Progenitor cell of endocrine pancreas (in vitro differentiated cells): ENCODE data around the gene KCNMA1. TPM values are rescaled to one million over a fixed set of nuclear protein-coding genes. Genes with fewer than 3 reads are reported as not detected.

ENCODE experiments used
- DNase-seq: peaks from one replicate; pipeline ENCODE4 v3.0.0; 2021; ENCODE audit warnings: low spot score; ENCODE audit not compliant: unreplicated experiment
- H3K27ac Mint-ChIP-seq: 2 replicates; pipeline ENCODE4 v1.8.0; 2021; ENCODE audit warnings: mild to moderate bottlenecking, moderate library complexity, mixed read lengths
- H3K27me3 Mint-ChIP-seq: 2 replicates; pipeline ENCODE4 v1.8.0; 2021; ENCODE audit warnings: mixed read lengths
- H3K36me3 Mint-ChIP-seq: 2 replicates; pipeline ENCODE4 v1.8.0; 2022; ENCODE audit warnings: mixed read lengths; ENCODE audit not compliant: insufficient read depth
- H3K4me1 Mint-ChIP-seq: 2 replicates; pipeline ENCODE4 v1.8.0; 2021; ENCODE audit warnings: low read depth, mixed read lengths
- H3K4me3 Mint-ChIP-seq: 2 replicates; pipeline ENCODE4 v1.8.0; 2021; ENCODE audit warnings: low read depth, mild to moderate bottlenecking, moderate library complexity, mixed read lengths
- H3K9me3 Mint-ChIP-seq: 2 replicates; pipeline ENCODE4 v1.8.0; 2021; ENCODE audit warnings: low read depth, mixed read lengths
- total RNA-seq: library from RNA; stranded (reverse); gene quantifications from 2 replicates; pipeline ENCODE4 v1.2.1, GENCODE V29; 2021
- TF ChIP-seq, protein P1 (sequence below): fragments of 200-600 bp; sonication (generic); IDR thresholded peaks from one replicate; pipeline ENCODE4 v1.5.0; 2021; ENCODE audit warnings: antibody characterized with exemption, mild to moderate bottlenecking; ENCODE audit not compliant: unreplicated experiment

KCNMA1 gene
- total RNA-seq, 1 donor from 2014 or later = 5.8 TPM

DNA sequence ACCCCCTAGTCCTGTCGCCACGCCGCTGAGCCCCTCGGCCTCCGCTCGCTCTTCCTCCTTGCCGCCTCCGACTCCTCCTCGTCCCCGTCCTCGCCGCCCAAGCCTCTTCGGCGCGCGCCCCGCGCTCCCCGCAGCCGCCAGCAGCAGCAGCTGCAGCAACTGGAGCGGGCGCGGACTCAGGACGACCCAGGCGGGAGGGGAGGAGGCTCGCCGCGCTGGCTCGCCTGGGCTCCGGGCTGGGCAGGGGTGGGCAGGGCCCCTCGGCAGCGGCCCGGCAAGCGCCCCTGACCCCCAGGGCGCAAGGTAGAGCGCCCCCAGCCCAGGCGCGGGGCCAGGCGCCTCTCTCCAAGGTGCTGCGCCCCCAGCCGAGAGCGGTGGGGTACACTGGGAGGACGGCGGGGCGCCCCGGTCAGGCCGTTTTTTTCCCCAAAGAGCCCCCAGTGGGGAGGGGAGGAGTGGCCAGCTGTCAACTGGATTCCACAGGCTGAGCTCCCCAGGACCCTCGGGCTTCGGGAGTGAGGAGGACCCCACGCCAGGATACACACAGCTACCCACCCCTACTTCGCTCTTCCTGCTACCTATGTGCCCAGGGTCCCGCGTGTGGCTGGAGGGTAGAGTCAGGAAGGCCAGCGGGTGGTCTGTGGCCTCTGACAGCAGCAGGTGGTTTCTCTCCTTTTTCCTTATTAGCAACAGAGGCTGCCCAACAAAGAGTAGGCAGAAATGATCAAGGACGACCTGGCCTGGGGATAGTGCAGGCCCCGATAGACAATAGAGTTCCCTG, 903 bp upstream of the KCNMA1 start:
- Mint-ChIP-seq H3K27me3 (peaks cover 73% of the 10 kb centered on the region), H3K27ac (no peak overlapping the region), H3K36me3 (peaks cover 1% of the 10 kb centered on the region)

DNA sequence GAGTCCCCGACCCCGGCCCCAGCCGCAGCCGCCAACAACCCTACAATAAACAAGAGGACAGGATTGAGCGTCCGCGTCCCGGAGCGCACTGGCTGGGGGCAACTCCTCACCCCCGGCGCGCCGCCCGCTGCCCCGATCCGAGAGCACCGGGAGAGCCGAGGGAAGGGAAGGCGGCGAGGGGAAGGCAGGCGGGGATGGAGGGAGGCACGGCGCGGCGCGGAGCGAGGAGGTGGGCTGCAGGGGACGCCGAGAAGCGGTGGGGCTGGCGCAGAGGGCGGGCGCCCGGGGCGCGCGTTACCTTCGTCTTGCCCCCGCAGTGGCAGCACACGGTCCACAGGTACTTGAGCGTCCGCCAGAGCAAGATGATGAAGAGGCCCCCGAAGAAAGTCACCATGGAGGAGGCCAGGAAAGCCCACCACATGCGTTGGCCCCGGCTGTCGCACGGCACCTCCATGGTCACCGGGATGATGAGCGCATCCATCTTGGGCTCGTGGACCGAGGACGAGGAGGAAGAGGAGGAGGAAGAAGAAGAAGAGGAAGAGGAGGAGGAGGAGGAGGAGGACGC, 559 bp downstream of the KCNMA1 start:
- H3K4me1 Mint-ChIP-seq = peaks cover 5% of the 10 kb centered on the region
- H3K9me3 Mint-ChIP-seq = no peaks in the 10 kb centered on the region
- TF ChIP-seq, protein P1, sequence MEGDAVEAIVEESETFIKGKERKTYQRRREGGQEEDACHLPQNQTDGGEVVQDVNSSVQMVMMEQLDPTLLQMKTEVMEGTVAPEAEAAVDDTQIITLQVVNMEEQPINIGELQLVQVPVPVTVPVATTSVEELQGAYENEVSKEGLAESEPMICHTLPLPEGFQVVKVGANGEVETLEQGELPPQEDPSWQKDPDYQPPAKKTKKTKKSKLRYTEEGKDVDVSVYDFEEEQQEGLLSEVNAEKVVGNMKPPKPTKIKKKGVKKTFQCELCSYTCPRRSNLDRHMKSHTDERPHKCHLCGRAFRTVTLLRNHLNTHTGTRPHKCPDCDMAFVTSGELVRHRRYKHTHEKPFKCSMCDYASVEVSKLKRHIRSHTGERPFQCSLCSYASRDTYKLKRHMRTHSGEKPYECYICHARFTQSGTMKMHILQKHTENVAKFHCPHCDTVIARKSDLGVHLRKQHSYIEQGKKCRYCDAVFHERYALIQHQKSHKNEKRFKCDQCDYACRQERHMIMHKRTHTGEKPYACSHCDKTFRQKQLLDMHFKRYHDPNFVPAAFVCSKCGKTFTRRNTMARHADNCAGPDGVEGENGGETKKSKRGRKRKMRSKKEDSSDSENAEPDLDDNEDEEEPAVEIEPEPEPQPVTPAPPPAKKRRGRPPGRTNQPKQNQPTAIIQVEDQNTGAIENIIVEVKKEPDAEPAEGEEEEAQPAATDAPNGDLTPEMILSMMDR = no peak
- H3K27me3 Mint-ChIP-seq = peaks cover 87% of the 10 kb centered on the region
- H3K4me3 Mint-ChIP-seq = peak overlapping the region; percentile 90
- H3K27ac Mint-ChIP-seq = peak overlapping the region; percentile 76
- H3K36me3 Mint-ChIP-seq = peaks cover 1% of the 10 kb centered on the region
- DNase-seq = no peak

More for the DNA sequence above, 903 bp upstream of the KCNMA1 start:
- Mint-ChIP-seq H3K4me3 (peak overlapping the region; percentile 82), H3K9me3 (no peaks in the 10 kb centered on the region), H3K4me1 (peaks cover 5% of the 10 kb centered on the region)
- TF ChIP-seq, protein P1 = peak; percentile 11
- DNase-seq = peak; percentile 44

DNA sequence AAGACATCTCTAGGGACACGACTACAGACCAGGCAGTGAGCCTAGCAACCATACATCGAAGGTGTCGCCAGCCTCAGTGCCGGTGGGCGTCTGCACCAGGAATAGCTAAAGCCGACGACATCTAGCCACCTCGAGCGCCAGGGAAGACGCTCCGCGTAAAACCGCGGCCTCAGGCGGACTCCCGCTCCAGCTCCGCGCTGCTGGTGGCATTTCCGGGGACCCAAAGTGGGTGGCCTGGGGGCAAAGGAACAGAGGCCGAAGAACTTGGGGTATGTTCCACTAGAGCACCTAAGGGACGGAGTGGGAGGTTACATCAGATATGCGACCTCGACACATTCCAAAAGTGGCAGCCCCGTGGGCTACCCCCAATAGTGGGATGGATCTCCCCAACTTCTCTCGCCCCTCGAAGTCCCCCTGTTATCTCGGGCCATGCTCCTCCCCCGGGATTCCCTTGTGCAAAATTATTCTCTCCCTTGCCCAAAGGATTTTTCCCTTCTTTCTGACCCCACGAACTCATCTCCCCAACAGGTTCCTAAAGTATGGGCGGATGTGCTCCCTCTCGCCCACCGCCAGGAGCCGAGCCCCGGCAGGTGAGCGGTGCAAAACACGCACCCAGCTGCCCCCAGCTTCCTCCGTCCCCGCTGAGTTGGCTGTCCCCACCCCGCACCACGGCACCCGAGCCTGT, 1.2 kb downstream of the KCNMA1 start:
- Mint-ChIP-seq H3K27ac (no peak overlapping the region), H3K4me3 (peak overlapping the region; percentile 90), H3K4me1 (peaks cover 5% of the 10 kb centered on the region), H3K36me3 (peaks cover 1% of the 10 kb centered on the region), H3K9me3 (no peaks in the 10 kb centered on the region), H3K27me3 (peaks cover 81% of the 10 kb centered on the region)
- TF ChIP-seq, protein P1 = peak; percentile 40
- peak; percentile 21 for DNase-seq

DNA sequence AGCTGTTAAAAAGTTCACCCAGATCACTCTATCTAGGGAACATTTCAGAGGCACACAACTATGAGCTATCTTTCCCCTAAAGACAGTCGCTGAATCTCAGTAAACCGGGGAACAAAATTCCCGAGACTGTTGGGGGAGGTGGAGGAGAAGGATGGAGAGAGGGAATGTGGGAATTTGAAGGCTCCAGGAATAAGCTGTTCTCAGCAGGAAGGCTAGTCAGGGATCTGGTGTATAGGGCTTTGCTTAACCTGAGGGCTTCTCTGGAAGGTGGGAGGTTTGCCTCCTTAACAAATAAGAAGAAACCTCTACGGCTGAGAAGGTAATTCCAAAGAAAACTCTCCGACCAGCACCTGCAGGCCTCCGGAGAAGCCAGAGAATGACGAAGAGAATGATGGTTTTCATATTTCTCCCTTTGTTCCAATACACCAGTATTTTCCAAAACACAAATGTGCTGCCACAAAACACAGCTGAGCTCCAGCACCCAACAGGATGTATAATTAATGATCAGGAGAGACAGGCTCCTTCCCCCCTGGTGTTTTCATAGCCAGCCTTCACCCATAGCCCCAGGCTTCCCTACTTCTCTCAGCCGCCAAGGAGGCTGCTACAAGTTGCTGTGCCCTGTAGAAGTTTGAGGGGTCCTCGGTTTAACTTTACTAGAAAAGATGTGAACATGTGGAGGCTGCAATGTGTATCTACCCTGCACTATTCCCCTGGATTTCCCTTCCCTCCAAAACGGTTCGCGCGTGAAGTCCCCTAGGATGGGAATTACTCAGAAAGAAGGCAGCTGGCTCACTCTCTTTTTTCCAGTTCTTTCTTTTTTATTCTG, 2.0 kb downstream of the KCNMA1 start:
- H3K36me3 Mint-ChIP-seq = peaks cover 1% of the 10 kb centered on the region
- no peaks in the 10 kb centered on the region for H3K9me3 Mint-ChIP-seq
- H3K4me1 Mint-ChIP-seq = peaks cover 5% of the 10 kb centered on the region
- TF ChIP-seq, protein P1 = no peak
- DNase-seq = no peak
- H3K27ac Mint-ChIP-seq = no peak overlapping the region
- H3K27me3 Mint-ChIP-seq = peaks cover 73% of the 10 kb centered on the region
- H3K4me3 Mint-ChIP-seq = peak overlapping the region; percentile 90

DNA sequence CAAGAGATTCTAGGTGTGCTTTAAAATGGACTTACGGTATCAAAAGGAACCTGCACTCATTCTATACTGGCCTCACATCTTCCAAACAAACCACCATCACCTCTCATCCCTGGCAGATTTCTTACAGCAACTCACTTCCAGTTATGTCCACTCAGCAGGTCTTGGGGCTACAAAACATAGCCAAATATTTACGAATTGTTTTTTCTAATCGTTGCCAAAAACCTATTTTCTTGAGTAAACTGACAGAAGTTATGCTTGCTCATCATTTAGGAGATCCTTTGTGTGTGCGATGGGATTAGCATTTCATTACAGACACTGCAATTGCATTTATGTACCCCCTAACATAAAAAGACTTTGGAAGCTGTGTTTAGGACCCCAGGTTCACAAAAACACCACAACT, 2.7 kb downstream of the KCNMA1 start:
- H3K4me3 Mint-ChIP-seq = no peak overlapping the region
- H3K9me3 Mint-ChIP-seq = no peaks in the 10 kb centered on the region
- TF ChIP-seq, protein P1 = no peak
- peaks cover 5% of the 10 kb centered on the region for H3K4me1 Mint-ChIP-seq
- H3K36me3 Mint-ChIP-seq = peaks cover 1% of the 10 kb centered on the region
- no peak overlapping the region for H3K27ac Mint-ChIP-seq
- no peak for DNase-seq
- peaks cover 66% of the 10 kb centered on the region for H3K27me3 Mint-ChIP-seq
